NCI-H526 (cell line): ENCODE data around the gene WT1.
A peak's percentile ranks its signal among the peaks of the same experiment; 100 is the strongest.

Experiments
- DNase-seq, 2 experiments: peaks; one replicate each; lab custom pipeline; 2025; lab: John Stamatoyannopoulos, UW

Gene WT1

GRCh38 chr11:32438346-32438865 lies 3.1 kb upstream of the WT1 start:
- no peak for DNase-seq

GRCh38 chr11:32437495-32438345 lies 2.4 kb upstream of the WT1 start:
- DNase-seq: no peak

GRCh38 chr11:32436751-32437494 lies 1.6 kb upstream of the WT1 start:
- peak in 1 of 2 experiments; percentile 54 for DNase-seq

- peak in 1 of 2 experiments; percentile 54 for DNase-seq
Observed at GRCh38 chr11:32435942-32436750, 807 bp upstream of the WT1 start.

- peak in 1 of 2 experiments; percentile 78 for DNase-seq
Observed at GRCh38 chr11:32435152-32435480, 223 bp downstream of the WT1 start.

GRCh38 chr11:32434356-32435151 lies 785 bp downstream of the WT1 start:
- DNase-seq: peak in 1 of 2 experiments; percentile 59

GRCh38 chr11:32433914-32434355 lies 1.4 kb downstream of the WT1 start:
- DNase-seq: no peak

- no peak for DNase-seq
Observed at GRCh38 chr11:32433101-32433913, 2.0 kb downstream of the WT1 start.

- no peak for DNase-seq
Observed at GRCh38 chr11:32432565-32432964, 2.8 kb downstream of the WT1 start.

- DNase-seq: no peak
Observed at GRCh38 chr11:32430568-32431381, 4.6 kb downstream of the WT1 start.

- no peak for DNase-seq
Observed at GRCh38 chr11:32429477-32429876, 5.9 kb downstream of the WT1 start.

GRCh38 chr11:32428665-32429303 lies 6.6 kb downstream of the WT1 start:
- no peak for DNase-seq

- no peak for DNase-seq
Observed at GRCh38 chr11:32427935-32428664, 7.2 kb downstream of the WT1 start.

- DNase-seq: no peak
Observed at GRCh38 chr11:32427616-32427934, 7.8 kb downstream of the WT1 start.

- DNase-seq: no peak
Observed at GRCh38 chr11:32426819-32427615, 8.3 kb downstream of the WT1 start.

GRCh38 chr11:32426192-32426591 lies 9.1 kb downstream of the WT1 start:
- DNase-seq: no peak

GRCh38 chr11:32425761-32426160 lies 9.6 kb downstream of the WT1 start:
- DNase-seq: no peak

- no peak for DNase-seq
Observed at GRCh38 chr11:32422545-32422944, 12.8 kb downstream of the WT1 start.
